NCI-H345 treated with DMSO at 0.1 percent for 48 hours (cell line): ENCODE measurements around the gene PRPF19.
A peak's percentile ranks its signal among the peaks of the same experiment; 100 is the strongest.

Experiments used
- DNase-seq: peaks from one replicate; lab custom pipeline; 2025; ENCODE audit not compliant: unreplicated experiment; lab: John Stamatoyannopoulos, UW

The PRPF19 gene

GRCh38 chr11:60906132-60906972 lies at the start of gene PRPF19:
Gene PRPF19, minus strand, starts transcription at chr11:60906585. Its CDS starts 203 bp downstream, at chr11:60906382.
- peak; percentile 95 for DNase-seq

GRCh38 chr11:60955571-60955970 lies 49.2 kb upstream of the PRPF19 start:
- no peak for DNase-seq

- DNase-seq: no peak
These were observed 48.0 kb upstream of the PRPF19 start for GRCh38 chr11:60954421-60954820.

GRCh38 chr11:60953781-60954180 lies 47.4 kb upstream of the PRPF19 start:
- DNase-seq: no peak

- no peak for DNase-seq
These were observed 46.4 kb upstream of the PRPF19 start for GRCh38 chr11:60952742-60953170.

- no peak for DNase-seq
These were observed 45.7 kb upstream of the PRPF19 start, which contains the start of gene SLC15A3 for GRCh38 chr11:60951904-60952741. Gene SLC15A3, minus strand, starts transcription at chr11:60952176. Its CDS starts 625 bp downstream, at chr11:60951551.

- no peak for DNase-seq
These were observed 45.2 kb upstream of the PRPF19 start for GRCh38 chr11:60951606-60951903.

GRCh38 chr11:60950933-60951605 lies 44.7 kb upstream of the PRPF19 start:
- DNase-seq: no peak

- DNase-seq: no peak
These were observed 43.6 kb upstream of the PRPF19 start for GRCh38 chr11:60950024-60950423.

GRCh38 chr11:60948250-60948649 lies 41.9 kb upstream of the PRPF19 start:
- no peak for DNase-seq

- DNase-seq: no peak
These were observed 41.3 kb upstream of the PRPF19 start for GRCh38 chr11:60947700-60948099.

- peak; percentile 89 for DNase-seq
These were observed 40.3 kb upstream of the PRPF19 start for GRCh38 chr11:60946601-60947264.

GRCh38 chr11:60945295-60945667 lies 38.9 kb upstream of the PRPF19 start:
- no peak for DNase-seq

- DNase-seq: no peak
These were observed 38.3 kb upstream of the PRPF19 start for GRCh38 chr11:60944490-60945294.

- DNase-seq: peak; percentile 83
These were observed 36.7 kb upstream of the PRPF19 start for GRCh38 chr11:60942970-60943565.

- DNase-seq: peak; percentile 82
These were observed 35.8 kb upstream of the PRPF19 start for GRCh38 chr11:60942219-60942618.

- DNase-seq: no peak
These were observed 35.2 kb upstream of the PRPF19 start for GRCh38 chr11:60941371-60942119.

GRCh38 chr11:60939855-60940254 lies 33.5 kb upstream of the PRPF19 start:
- no peak for DNase-seq

- no peak for DNase-seq
These were observed 32.9 kb upstream of the PRPF19 start for GRCh38 chr11:60939301-60939700.
